Fibroblast of the aortic adventitia (primary cell): ENCODE measurements around the gene PRKAG2. TPM values are rescaled to one million over a fixed set of nuclear protein-coding genes. Genes with fewer than 3 reads are reported as not detected.

Experiments used
- DNase-seq: peaks from one replicate; pipeline ENCODE4 v3.0.0-alpha.2; 2010; ENCODE audit warnings: low read depth
- H3K4me3 ChIP-seq: 2 replicates; pipeline ENCODE4 v1.5.1; 2011; ENCODE audit warnings: low read depth, mild to moderate bottlenecking, control low read depth, low read length, moderate library complexity
- CTCF ChIP-seq: IDR thresholded peaks from 2 replicates; pipeline ENCODE4 v1.5.1; 2011; ENCODE audit warnings: mild to moderate bottlenecking, low read length, control low read depth, inconsistent platforms; ENCODE audit not compliant: insufficient read depth
- total RNA-seq: library from RNA; depleted of rRNA; stranded (reverse); fragments of >200 nt; gene quantifications from 2 replicates; pipeline ENCODE4 v1.2.3, GENCODE V29; 2012; ENCODE audit warnings: low replicate concordance

PRKAG2 gene
- total RNA-seq, 1 donor, result 10.0 TPM

- no peak for TF ChIP-seq CTCF
- no peak overlapping the region for H3K4me3 ChIP-seq
- no peak for DNase-seq
These were observed 150.0 kb downstream of the PRKAG2 start for GRCh38 chr7:151726652-151727578.

- TF ChIP-seq CTCF, result no peak
- no peak overlapping the region for H3K4me3 ChIP-seq
- DNase-seq, result no peak
These were observed 150.9 kb downstream of the PRKAG2 start for GRCh38 chr7:151725844-151726651.

- H3K4me3 ChIP-seq, result no peak overlapping the region
- no peak for DNase-seq
- TF ChIP-seq CTCF, result no peak
These were observed 151.9 kb downstream of the PRKAG2 start for GRCh38 chr7:151724920-151725584.

GRCh38 chr7:151724250-151724915, 152.5 kb downstream of the PRKAG2 start:
- no peak overlapping the region for H3K4me3 ChIP-seq
- no peak for TF ChIP-seq CTCF
- no peak for DNase-seq

GRCh38 chr7:151723321-151723720, 153.6 kb downstream of the PRKAG2 start:
- no peak for DNase-seq
- H3K4me3 ChIP-seq, result no peak overlapping the region
- TF ChIP-seq CTCF, result no peak

GRCh38 chr7:151722533-151722932, 154.4 kb downstream of the PRKAG2 start:
- no peak overlapping the region for H3K4me3 ChIP-seq
- DNase-seq, result no peak
- TF ChIP-seq CTCF, result no peak
